Stimulated activated CD4-positive, alpha-beta T cell treated with anti-CD3 and anti-CD28 coated beads, Interleukin-12 subunit alpha, Interleukin-12 subunit beta, amount 100 ng/mL, for 4 hours (primary cell): Measurements from ENCODE around the gene AKT3.
"Not testable (repeated sequence)": the region's sequence is repeated elsewhere in the genome, so short reads cannot be mapped to it uniquely, and the experiment has no call there.

Experiments
- DNase-seq: peaks from one replicate; pipeline ENCODE4 v3.0.0-alpha.2; 2020

The AKT3 gene

DNA sequence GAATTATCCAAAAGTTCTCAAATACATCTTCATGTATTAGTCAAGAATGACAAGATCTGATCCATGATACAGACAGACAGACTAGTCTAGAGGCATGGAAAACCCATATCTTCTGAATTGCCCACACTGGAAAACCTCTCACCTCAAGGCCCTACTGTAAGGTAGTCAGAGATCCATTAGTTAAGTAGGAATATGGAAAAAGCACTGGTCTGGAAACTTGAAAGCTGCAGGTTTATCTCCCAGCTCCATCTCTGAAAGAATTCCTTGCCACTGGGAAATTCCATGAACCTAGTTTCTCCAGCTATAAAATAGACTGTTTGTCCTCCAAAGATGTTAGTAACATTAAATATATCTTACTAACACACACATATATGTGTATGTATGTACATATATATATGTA is 169.2 kb downstream of the AKT3 start:
- no peak for DNase-seq

DNA sequence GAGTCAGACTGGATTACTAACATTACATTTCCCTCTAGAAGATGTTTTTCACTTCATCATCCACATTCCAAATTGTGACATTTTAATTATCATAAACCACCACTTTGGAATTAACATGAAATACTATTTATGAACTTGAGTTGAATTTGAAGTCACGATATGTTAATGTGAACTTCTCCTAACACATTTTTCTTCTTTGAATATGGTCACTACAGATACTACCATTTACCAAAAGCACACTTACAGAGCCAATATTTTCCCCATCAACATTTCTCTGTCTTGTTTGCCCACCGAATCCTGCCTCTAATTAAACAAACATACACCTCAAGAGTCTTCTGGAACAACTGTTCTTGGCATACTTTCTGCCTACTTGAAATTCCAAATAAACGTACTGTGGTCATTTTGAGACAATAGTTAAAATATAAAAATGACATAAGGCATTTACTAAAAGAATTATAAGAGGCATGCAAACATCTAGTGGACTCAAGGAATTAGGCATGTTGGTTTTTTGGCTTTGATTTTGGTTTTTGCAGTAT is 177.4 kb downstream of the AKT3 start:
- DNase-seq = no peak

DNA sequence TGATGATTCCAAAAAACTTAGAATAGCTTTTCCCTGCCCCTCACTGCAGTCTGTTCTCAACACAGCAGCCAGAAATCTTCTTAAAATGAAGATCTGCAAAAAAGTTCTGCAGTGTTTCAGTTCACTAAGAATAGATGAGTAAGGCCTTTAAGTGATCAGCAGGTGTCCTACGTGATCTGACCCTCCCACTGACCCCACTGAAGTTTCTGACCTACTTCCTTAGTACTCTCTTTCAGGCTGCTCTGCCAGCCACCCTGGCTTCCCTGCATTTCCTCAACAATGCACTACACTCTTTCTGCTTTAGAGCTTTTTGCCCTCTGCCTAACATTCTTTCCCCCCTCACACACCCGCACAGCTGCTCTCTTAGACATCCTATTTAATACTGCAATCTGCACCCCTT is 182.5 kb downstream of the AKT3 start:
- no peak for DNase-seq

DNA sequence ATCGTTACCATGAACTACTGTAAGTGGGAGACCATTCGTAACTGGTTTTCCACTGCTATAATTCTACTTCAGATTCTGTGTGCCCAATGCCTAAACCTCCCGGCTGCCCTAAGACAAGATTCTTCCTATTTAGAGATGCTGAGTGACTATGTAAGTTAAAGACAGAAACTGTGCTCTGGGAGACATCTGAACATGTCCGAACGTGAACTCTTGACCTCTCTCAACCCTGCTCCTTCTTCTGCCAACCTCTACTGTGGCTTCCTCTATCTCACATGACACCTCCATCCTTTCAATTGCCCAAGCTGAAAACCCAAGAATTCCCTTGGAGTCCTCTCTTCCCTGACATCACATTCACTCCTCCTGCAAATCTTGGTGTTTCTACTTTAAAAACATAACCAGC is 182.9 kb downstream of the AKT3 start:
- DNase-seq = no peak

DNA sequence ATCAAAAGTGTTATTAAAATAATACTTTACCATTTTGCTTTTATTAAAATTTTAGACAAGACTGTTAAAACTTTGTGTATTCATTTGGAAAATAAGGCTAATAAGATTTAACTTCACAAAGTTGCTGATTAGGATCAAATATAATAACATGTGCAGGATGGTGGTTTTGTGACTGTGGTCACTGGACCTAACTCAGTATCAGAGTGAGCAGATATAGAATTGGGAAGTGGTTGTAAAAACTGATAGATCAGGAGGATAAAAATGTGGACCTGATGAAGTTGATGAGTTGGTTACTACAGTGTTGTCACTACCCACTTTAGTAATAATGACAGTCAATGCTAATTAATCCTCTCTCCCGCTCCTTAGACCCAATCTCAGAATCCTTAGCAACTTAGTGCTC is 186.4 kb downstream of the AKT3 start:
- DNase-seq = no peak

DNA sequence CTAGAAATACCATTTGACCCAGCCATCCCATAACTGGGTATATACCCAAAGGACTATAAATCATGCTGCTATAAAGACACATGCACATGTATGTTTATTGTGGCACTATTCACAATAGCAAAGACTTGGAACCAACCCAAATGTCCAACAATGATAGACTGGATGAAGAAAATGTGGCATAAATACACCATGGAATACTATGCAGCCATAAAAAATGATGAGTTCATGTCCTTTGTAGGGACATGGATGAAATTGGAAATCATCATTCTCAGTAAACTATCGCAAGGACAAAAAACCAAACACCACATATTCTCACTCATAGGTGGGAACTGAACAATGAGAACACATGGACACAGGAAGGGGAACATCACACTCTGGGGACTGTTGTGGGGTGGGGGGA is 187.9 kb downstream of the AKT3 start:
- not testable (repeated sequence) for DNase-seq

DNA sequence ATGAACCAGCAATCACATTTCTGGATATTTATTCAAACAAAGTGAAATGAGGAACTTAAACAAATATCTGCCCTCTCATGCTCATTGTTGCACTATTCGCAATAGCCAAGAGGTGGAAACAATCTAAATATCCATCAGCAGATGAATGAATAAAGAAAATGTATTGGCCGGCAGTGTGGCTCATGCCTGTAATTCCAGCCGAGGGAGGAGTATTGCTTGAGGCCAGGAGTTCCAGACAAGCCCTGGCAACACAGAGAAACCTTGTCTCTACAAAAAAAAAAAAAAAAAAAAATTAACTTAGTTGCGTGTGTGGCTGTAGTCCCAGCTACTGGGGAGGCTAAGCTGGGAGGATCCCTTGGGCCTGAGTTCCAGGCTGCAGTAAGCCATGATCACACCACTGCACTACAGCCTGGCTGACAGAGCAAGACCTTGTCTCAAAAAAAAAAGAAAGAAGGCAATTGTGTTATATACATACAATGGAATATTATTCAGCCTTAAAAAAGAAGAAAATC is 191.4 kb downstream of the AKT3 start:
- DNase-seq = no peak

DNA sequence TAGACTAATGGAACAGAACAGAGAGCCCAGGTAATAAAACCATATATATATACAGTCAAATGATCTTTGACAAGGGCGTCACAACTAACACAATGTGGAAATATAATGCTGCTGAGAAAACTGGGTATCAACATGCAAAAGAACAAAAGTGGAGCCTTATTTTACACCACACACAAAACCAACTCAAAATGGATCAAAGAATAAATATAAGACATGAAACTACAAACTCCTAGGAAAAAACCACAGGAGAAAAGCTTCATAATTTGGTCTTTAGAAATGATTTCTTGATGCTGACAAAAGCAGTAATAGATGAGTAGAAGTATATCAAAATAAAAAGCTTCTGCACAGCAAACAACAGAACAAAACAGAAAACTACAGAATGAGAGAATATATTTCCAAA is 192.2 kb downstream of the AKT3 start:
- no peak for DNase-seq

DNA sequence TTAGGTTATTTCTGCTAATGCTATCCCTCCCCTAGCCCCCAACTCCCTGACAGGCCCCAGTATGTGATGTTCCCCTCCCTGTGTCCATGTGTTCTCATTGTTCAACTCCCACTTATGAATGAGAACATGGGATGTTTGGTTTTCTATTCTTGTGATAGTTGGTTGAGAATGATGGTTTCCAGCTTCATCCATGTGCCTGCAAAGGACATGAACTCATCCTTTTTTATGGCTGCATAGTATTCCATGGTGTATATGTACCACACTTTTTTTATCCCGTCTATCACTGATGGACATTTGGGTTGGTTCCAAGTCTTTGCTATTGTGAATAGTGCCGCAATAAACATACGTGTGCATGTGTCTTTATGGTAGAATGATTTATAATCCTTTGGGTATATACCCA is 200.5 kb downstream of the AKT3 start:
- not testable (repeated sequence) for DNase-seq

DNA sequence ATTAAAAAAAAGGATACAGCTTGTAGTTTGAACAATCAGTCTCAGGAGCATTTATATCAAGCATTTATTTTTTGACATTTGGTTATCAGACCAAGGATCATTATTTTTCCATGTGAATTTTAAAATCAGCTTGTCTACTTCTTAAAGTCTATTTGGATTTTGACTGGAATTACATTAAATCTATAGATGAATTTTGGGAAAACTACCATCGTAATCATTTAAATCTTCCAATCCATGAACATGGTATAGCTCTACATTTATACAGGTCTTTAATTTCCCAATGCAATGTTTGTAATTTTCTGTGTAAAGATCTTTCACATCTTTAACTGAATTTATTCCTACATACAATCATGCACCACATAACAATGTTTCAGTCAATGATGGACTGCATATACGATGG is 203.2 kb downstream of the AKT3 start:
- no peak for DNase-seq

DNA sequence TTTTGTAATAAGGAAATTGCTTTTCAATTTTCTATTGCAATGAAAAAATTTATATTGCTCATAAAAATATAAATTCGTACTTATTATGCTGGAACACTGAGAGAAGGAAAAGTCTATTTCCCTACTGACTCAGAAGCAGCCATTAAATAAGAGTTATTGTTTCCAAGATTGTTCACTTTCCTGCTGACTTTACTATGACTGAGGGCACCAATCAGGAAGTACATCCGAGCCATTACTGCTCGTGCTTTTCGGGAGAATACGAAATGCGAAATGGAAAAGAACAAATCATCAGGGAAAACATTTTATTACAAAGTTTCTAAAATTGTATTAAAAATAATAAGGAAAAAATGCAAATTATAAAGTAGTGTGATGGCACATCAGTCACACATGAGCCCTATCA is 204.8 kb downstream of the AKT3 start:
- no peak for DNase-seq

DNA sequence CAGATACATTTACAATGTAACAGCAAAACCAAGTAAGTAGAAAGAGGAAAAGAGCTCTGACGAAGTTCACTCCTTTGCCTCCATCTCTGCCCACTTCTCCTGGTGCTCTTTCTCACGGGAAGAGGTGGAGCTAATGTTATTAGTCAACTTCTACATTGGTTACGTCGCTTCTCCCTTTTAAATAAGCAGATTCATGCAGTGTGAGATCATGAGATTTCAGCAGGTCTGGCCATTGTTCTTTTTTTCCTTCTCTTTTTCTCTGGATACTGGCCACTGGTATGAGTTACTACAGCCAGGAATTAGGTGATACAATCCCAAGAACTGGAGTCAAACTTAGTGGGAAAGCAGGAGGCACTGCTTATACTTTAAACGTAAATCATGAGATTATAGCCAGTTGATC is 207.1 kb downstream of the AKT3 start:
- no peak for DNase-seq

DNA sequence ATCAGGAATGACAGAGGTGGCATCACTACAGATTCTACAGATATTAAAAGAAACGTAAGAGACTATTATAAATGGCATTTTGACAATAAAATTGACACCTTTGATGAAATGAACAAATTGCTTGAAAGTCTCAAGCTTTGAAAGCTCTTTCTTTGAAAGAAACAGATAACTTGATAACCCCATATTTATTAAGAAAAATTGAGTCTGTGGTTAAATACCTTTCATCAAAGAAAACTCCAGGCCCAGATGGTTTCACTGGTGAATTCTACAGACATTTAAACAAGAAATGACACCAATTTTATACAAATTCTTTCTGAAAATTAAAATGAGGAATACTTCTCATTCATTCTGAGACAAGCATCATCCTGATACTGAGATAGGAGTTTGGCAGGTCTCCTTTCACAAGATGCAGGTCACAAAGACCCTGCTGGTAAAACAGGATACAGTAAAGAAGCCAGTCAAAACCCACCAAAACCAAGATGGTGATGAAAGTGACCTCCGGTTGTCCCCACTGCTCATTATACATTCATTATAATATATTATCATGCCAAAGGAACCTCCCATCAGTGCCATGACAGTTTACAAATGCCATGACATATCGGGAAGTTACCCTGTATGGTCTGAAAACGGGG is 210.9 kb downstream of the AKT3 start:
- no peak for DNase-seq

DNA sequence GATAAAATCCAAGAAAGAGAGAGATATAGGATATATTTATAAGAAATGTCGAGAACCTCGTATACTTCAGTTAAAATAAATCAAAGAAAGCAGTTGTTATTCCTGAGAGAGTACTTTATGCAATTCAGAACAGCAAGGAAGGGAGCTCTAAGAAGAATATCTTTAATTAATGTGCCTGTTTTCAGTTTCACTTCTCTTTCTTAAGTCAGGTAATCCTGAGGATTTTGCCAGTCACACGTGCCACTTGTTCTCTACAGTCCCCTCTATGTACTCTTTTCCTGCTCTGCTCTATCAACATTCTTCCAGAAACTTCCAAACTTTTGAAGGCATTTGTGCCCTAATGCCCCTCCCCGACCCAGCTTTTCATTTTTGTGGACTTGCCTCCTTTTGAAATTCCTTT is 211.9 kb downstream of the AKT3 start:
- no peak for DNase-seq

DNA sequence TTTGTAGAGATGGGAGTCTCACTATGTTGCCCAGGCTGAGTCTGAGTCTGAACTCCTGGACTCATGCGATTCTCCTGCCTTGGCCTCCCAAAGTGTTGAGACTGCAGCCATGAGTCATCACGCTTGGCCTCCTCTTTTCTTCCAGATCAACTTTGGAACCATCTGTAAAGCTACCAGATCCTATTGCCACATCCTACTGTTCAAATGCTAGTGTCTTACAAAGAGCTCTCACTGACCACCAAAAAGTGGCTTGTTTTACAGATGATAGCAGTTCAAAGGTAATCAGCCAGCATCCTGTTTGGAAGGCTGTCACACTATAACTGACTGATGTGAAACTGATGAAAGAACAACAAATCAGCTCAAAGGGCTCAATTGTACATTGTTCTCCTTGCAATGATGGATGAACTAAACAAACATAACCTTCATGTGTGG is 221.6 kb downstream of the AKT3 start:
- no peak for DNase-seq

DNA sequence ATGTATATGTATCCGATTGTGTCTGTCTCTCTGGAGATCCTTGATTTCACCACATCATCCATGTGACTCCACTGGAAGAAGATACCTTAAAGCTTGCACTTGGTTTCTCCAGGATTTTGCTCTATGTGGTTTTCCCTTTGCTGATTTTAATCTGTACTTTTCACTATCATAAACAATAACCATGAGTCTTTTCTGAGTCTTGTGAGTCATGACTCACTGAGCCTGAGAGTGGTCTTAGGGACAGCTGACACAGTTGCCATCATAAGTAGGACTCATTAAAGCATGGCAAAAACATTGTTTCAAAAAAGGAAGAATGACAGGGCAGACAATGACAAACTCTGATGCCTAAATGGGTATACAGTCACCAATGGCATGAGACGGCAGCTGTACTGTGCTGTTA is 226.2 kb downstream of the AKT3 start:
- DNase-seq = no peak

DNA sequence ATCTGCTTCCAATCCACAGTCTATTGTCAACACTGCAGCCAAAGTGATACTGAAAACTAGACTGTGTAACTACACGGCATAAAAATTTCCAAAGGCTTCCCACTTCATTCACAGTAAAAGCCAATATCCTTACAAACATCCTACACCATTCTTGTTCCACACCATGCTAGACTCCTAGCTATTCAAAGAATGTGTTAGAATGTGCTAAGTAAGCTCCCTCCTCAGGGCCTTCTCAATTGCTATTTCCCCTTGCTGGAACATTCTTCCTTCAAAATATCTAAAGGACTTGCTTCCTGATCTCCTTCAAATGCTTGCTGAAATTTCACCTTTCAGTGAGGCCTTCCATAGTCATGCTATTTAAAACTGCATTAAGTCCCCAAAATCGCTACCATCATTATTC is 228.1 kb downstream of the AKT3 start:
- no peak for DNase-seq

DNA sequence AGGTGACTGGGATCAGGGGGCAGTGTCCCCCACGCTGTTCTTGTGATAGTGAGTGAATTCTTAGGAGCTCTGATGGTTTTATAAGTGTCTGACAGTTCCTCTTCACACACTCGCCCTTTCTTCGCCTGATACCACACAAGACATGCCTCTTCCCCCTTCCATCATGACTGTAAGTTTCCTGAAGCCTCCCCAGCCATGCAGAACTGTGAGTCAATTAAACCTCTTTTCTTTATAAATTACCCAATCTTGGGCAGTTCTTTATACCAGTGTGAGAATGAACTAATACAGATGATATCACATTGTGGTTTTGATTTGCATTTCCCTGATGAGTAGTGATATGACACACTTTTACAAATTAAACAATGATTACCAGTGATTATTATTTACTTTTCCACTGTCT is 229.9 kb downstream of the AKT3 start:
- no peak for DNase-seq

DNA sequence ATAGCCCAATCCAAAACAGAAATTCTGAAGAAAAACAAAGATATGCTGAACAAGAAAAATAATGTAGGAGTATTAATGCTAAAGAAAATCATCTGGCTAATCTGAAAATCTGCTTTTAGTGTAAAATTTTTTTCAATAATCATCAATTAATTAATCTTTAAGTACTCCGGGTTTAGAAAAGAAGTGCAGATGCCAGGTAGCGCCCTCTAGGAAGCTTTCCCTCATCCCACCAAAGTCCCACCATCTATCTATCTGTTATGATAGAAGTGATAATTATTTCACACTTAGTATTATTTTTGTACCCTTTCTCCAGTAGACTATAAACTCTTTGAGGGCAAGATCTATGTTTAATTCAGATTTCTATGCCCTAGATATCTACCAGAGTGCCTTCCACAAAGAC is 240.3 kb downstream of the AKT3 start:
- no peak for DNase-seq

DNA sequence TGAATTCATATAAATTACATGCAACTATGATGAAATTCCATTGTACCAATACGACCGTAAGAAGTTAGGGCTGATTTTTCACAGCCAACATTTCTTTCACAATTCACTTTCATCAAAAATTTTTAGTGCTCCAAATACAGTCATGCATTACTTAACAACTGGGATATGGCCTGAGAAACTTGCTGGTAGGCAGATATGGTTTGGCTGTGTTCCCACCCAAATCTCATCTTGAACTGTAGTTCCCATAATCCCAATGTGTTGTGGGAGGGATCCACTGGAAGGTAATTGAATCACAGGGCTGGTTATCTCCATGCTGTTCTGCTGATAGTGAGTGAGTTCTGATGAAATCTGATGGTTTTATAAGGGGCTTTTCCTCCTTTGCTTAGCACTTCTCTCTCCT is 244.4 kb downstream of the AKT3 start:
- DNase-seq = no peak

DNA sequence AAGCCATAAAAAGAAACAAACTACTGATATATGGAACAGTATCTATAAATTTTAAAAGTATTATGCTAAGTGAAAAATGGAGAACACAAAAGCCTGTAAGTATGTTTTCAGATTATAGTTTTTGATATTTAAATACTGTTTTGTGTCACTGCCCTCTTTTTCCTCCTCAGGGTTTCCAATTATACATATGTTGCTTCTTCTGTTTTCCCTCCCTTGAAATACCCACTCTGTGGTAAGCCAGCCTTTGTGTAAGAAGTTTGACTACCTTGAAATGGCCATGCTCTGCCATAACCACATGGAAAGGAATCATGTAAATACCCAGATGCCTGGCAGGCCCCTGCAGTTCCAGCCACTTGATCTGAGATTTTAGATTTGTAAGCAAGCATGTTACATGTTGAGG is 248.3 kb downstream of the AKT3 start:
- no peak for DNase-seq

DNA sequence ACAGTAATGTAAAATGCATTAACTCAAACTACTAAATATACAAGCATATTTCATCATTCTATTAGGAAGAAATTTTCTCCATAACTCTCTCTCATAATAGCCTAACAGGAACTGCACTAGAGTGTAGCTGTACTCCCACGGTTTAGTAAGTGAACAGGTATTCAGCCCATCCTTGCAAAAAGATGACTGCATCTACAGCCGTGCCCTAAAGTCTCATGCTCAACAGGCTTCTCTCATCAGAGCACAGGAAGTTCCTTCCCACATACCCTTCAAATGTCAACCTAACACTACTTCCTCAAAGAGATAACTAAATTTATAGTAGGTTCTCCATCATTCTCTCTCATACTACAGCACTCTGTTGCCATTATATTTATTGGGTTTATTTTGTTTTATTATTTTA is 251.6 kb downstream of the AKT3 start:
- no peak for DNase-seq

DNA sequence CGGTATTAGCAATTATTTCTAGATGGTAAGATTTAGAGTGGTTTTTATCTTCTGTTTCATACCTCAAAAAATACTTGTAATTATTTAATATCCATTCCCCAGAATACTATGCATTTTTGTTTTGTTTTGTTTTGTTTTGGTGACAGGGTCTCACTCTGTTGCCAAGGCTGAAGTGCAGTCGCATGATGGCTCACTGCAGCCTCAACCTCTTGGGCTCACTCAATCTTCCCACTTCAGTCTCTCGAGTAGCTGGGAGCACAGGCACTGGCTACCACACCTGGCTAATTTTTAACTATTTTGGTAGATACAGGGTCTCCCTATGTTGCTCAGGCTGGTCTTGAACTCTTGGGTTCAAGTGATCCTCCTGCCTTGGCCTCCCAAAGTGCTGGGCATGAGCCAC is 252.7 kb downstream of the AKT3 start:
- no peak for DNase-seq

DNA sequence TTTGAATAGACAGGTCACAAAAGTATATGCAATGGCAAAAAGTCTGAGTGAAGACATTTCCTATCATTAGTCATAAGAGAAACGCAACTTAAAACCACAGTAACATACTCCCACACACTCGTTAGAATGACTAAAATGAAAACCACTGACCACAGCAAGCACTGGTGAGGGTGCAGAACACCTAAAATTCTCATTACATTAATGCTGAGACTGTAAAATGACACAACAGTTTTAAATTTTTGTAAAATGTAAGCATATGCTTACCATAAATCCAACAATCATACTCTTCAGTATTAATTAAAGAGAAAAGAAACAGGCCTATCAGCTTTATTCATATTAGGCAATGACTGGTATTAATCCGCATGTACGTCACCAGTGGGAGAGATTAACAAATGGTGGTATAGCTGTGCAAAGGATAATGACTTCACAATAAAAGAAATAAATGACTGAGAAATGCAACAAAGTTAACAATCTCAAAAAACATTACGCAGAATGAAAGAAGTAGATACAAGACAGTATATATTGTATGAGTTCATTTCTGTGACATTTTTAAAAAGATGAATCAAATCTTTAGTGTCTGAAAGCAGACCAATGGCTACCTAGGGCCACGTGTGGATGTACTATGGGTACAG is 253.5 kb downstream of the AKT3 start:
- DNase-seq = no peak
